ENCODE measurements around the gene ATP5ME.

Gene ATP5ME

DNA sequence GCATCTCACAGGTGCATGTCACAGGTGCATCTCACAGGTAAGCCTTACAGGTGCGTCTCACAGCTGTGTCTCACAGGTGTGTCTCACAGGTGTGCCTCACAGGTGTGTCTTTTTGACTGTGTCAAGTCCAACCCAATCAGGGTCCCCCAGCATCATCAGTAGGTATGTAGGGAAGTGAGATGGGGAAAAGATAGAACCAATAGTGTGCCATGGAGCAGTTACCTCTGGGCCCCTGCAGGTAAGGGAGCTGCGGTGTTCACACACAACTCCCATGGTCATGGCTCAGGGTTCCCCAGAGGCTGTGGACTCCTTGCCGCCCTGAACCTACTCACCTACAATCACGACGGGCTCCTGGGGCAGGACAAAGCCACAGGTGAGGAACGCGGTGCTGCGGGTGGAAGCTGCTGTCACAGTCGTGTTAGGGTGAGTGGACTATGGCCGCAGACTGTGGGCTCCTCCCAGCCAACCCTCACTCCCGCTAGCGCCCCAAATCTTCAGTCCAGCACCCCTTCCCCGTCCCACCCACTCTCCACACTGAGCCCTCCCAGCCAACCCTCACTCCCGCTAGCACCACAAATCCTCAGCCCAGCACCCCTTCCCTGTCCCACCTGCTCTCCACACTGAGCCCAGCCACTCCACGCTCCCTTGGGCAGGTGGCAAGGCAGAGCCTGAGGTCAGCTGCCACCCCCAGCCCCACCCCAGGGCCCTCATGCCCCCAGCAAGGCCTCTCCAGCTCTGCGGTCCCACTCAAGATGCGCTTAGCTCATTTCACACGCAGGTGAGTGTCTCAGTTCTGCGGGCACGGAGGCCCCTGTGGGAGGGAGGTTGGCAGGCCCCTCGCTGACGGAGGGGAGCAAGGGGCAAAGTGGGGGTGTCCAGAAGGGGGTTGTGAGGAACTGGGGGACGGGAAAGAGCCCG lies 50.8 kb downstream of the ATP5ME start:
- no peak for DNase-seq (ENCODE audit: low read depth in 3 of 3)
